ENCODE measurements around the gene KAT6B. TPM values are rescaled to one million over a fixed set of nuclear protein-coding genes. Genes with fewer than 3 reads are reported as not detected.

Gene KAT6B
- total RNA-seq, 1 donor from 2014 or later = 21.7 TPM

GRCh38 chr10:74851831-74852230 lies 25.4 kb downstream of the KAT6B start:
- FAIRE-seq = no peak
- TF ChIP-seq CTCF (IDR thresholded peaks at IDR 0.05; ENCODE audit: insufficient read depth, low read depth, low read length) (no peak), EZH2 (IDR thresholded peaks at IDR 0.05; ENCODE audit: insufficient read depth, low read length) (no peak)
- Mint-ChIP-seq H3K27me3 (ENCODE audit: low read depth, unreplicated experiment) (no peaks in the 10 kb centered on the region), H3K4me3 (ENCODE audit: unreplicated experiment) (no peak overlapping the region), H3K27ac (ENCODE audit: unreplicated experiment) (no peak overlapping the region), H3K36me3 (ENCODE audit: low read depth, unreplicated experiment) (peaks cover 2% of the 10 kb centered on the region), H3K4me1 (ENCODE audit: low read depth, unreplicated experiment) (peaks cover 9% of the 10 kb centered on the region), H3K9me3 (ENCODE audit: unreplicated experiment) (no peaks in the 10 kb centered on the region)
- H3K4me3 ChIP-seq (ENCODE audit: insufficient read depth, low read depth, low read length) = no peak overlapping the region
- peaks cover 64% of the 10 kb centered on the region for H4K20me1 ChIP-seq (ENCODE audit: insufficient read depth, low read length)
- H3K27ac ChIP-seq (ENCODE audit: low read depth, low read length) = no peak overlapping the region
- no peaks in the 10 kb centered on the region for H3K27me3 ChIP-seq (ENCODE audit: insufficient read depth, low read length)
- H3K79me2 ChIP-seq (ENCODE audit: insufficient read depth, low read length) = peaks cover 52% of the 10 kb centered on the region
- H2AFZ ChIP-seq (ENCODE audit: low read depth, low read length) = no peak overlapping the region
- H3K4me1 ChIP-seq (ENCODE audit: insufficient read depth, low read length) = no peaks in the 10 kb centered on the region
- H3K9me3 ChIP-seq (ENCODE audit: insufficient read depth, low read depth, low read length) = no peaks in the 10 kb centered on the region
- no peaks in the 10 kb centered on the region for H3K36me3 ChIP-seq (ENCODE audit: insufficient read depth, low read length)
- no peak for DNase-seq (ENCODE audit: low read depth)
- H3K4me2 ChIP-seq (ENCODE audit: low read length) = no peak overlapping the region
- H3K9ac ChIP-seq (ENCODE audit: low read length) = no peak overlapping the region

- Histone ChIP-seq H3K4me3 (ENCODE audit: insufficient read depth, low read depth, low read length) (no peak overlapping the region), H3K27ac (ENCODE audit: low read depth, low read length) (no peak overlapping the region), H2AFZ (ENCODE audit: low read depth, low read length) (no peak overlapping the region), H3K79me2 (ENCODE audit: insufficient read depth, low read length) (peaks cover 56% of the 10 kb centered on the region), H3K4me2 (ENCODE audit: low read length) (no peak overlapping the region), H3K4me1 (ENCODE audit: insufficient read depth, low read length) (no peaks in the 10 kb centered on the region), H3K27me3 (ENCODE audit: insufficient read depth, low read length) (no peaks in the 10 kb centered on the region), H4K20me1 (ENCODE audit: insufficient read depth, low read length) (peaks cover 69% of the 10 kb centered on the region), H3K9me3 (ENCODE audit: insufficient read depth, low read depth, low read length) (no peaks in the 10 kb centered on the region), H3K36me3 (ENCODE audit: insufficient read depth, low read length) (no peaks in the 10 kb centered on the region), H3K9ac (ENCODE audit: low read length) (no peak overlapping the region)
- peaks cover 10% of the 10 kb centered on the region for H3K4me1 Mint-ChIP-seq (ENCODE audit: low read depth, unreplicated experiment)
- DNase-seq (ENCODE audit: low read depth) (no peak), FAIRE-seq (no peak)
- H3K27ac Mint-ChIP-seq (ENCODE audit: unreplicated experiment) = no peak overlapping the region
- no peaks in the 10 kb centered on the region for H3K9me3 Mint-ChIP-seq (ENCODE audit: unreplicated experiment)
- H3K4me3 Mint-ChIP-seq (ENCODE audit: unreplicated experiment) = no peak overlapping the region
- peaks cover 4% of the 10 kb centered on the region for H3K36me3 Mint-ChIP-seq (ENCODE audit: low read depth, unreplicated experiment)
- no peaks in the 10 kb centered on the region for H3K27me3 Mint-ChIP-seq (ENCODE audit: low read depth, unreplicated experiment)
- TF ChIP-seq EZH2 (IDR thresholded peaks at IDR 0.05; ENCODE audit: insufficient read depth, low read length) = no peak
- TF ChIP-seq CTCF (IDR thresholded peaks at IDR 0.05; ENCODE audit: insufficient read depth, low read depth, low read length) = no peak
Observed at GRCh38 chr10:74852381-74852780, 26.0 kb downstream of the KAT6B start.

GRCh38 chr10:74854610-74855009 lies 28.2 kb downstream of the KAT6B start:
- H3K4me3 Mint-ChIP-seq (ENCODE audit: unreplicated experiment) = no peak overlapping the region
- Histone ChIP-seq H3K36me3 (ENCODE audit: insufficient read depth, low read length) (no peaks in the 10 kb centered on the region), H4K20me1 (ENCODE audit: insufficient read depth, low read length) (peaks cover 71% of the 10 kb centered on the region), H3K4me2 (ENCODE audit: low read length) (no peak overlapping the region), H3K79me2 (ENCODE audit: insufficient read depth, low read length) (peaks cover 56% of the 10 kb centered on the region), H2AFZ (ENCODE audit: low read depth, low read length) (no peak overlapping the region), H3K9me3 (ENCODE audit: insufficient read depth, low read depth, low read length) (no peaks in the 10 kb centered on the region), H3K4me3 (ENCODE audit: insufficient read depth, low read depth, low read length) (no peak overlapping the region), H3K9ac (ENCODE audit: low read length) (no peak overlapping the region), H3K4me1 (ENCODE audit: insufficient read depth, low read length) (no peaks in the 10 kb centered on the region), H3K27me3 (ENCODE audit: insufficient read depth, low read length) (no peaks in the 10 kb centered on the region), H3K27ac (ENCODE audit: low read depth, low read length) (no peak overlapping the region)
- no peaks in the 10 kb centered on the region for H3K9me3 Mint-ChIP-seq (ENCODE audit: unreplicated experiment)
- no peak overlapping the region for H3K27ac Mint-ChIP-seq (ENCODE audit: unreplicated experiment)
- no peak for TF ChIP-seq CTCF (IDR thresholded peaks at IDR 0.05; ENCODE audit: insufficient read depth, low read depth, low read length)
- no peak for TF ChIP-seq EZH2 (IDR thresholded peaks at IDR 0.05; ENCODE audit: insufficient read depth, low read length)
- DNase-seq (ENCODE audit: low read depth) = no peak
- H3K27me3 Mint-ChIP-seq (ENCODE audit: low read depth, unreplicated experiment) = no peaks in the 10 kb centered on the region
- FAIRE-seq = no peak
- H3K4me1 Mint-ChIP-seq (ENCODE audit: low read depth, unreplicated experiment) = peaks cover 10% of the 10 kb centered on the region
- peaks cover 4% of the 10 kb centered on the region for H3K36me3 Mint-ChIP-seq (ENCODE audit: low read depth, unreplicated experiment)

All from astrocyte (in vitro differentiated cells and primary cell).